ENCODE data around the gene COQ8A.
A peak's percentile ranks its signal among the peaks of the same experiment; 100 is the strongest.

The COQ8A gene

GRCh38 chr1:226940029-226940805, at the start of gene COQ8A:
TSS of gene COQ8A (plus strand) at chr1:226940294. CDS start at chr1:226961386, 21,092 bp downstream.
- DNase-seq (ENCODE audit: low read depth), result peak; percentile 98

GRCh38 chr1:226890331-226891108, 49.6 kb upstream of the COQ8A start:
- DNase-seq (ENCODE audit: low read depth), result no peak

DNA sequence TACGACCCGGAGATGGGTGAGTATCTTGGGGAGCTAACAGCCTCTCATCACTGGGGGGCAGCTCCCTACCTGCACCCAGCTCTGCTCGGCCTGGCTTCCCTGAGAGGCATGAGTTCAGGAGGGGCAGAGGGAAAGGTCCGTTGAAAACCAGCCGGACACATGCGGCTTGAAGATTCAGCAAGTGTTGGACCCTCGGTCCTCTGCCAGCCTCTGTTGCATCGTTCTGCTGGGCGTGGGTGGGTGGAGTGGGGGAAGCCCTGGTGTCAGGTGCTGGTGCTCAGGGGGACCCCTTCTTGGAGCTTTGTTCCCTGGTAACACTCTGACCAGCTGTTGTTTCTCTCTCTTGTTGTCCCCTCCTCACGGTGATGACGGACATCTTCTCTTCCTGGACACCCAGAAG, 48.7 kb upstream of the COQ8A start:
- no peak for DNase-seq (ENCODE audit: low read depth)

GRCh38 chr1:226891846-226892523, 48.1 kb upstream of the COQ8A start:
- DNase-seq (ENCODE audit: low read depth), result no peak

DNA sequence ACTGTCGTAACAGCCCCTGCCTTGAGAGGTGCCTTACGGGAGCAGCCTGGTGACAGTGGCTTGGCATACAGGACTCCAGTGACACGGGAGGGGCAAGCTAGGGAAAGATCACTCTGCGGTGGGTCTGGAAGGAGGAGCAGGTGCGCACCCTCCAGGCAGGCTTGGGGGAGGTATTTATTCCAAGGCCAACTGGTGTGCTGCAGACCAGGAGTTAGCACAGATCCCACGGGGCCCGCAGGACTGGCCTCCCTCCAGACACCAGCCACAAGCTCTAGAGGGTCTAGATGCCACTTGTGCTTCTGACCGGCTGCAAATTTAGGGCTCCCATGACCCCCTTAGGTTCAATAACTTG, 47.6 kb upstream of the COQ8A start:
- no peak for DNase-seq (ENCODE audit: low read depth)

- no peak for DNase-seq (ENCODE audit: low read depth)
Measured at GRCh38 chr1:226893936-226894335, 46.2 kb upstream of the COQ8A start.

GRCh38 chr1:226894826-226895225, 45.3 kb upstream of the COQ8A start:
- DNase-seq (ENCODE audit: low read depth), result no peak

GRCh38 chr1:226895644-226896043, 44.5 kb upstream of the COQ8A start:
- DNase-seq (ENCODE audit: low read depth), result no peak

DNA sequence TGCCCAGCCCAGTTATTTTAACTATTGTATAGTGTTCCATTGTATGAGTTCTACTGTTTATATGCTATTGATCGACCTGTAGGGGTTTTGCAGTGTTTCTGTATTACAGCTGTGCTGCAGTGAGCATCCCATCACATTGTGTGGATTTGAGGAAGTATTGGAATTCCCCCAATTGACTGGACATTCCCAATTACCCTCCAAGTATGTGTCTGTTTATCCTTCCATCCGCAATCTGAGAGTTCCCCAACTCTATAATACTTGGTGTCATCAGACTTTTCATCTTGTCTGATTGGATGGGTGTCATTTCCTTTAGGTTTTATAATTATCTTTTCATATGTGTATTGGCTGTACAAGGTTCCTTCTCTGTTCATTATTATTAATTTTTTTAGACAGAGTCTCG, 41.8 kb upstream of the COQ8A start:
- DNase-seq (ENCODE audit: low read depth), result no peak

DNA sequence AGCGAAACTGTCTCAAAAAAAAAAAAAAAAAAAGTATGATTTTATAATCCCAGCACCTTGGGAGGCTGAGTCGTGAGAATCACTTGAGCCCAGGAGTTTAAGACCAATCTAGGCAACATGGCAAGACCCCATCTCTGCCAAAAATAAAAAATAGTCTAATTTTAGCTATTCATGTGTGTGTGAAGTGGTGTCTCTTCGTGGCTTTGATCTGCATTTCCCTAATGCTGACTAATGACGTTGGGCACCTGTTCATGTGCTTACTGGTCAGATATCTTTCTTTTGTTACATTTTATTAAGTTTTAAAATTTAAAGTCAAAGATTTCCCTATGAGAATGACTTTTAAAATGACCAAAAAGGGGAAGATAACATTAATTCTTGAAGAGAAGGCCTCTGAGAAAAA, 38.7 kb upstream of the COQ8A start:
- no peak for DNase-seq (ENCODE audit: low read depth)

DNA sequence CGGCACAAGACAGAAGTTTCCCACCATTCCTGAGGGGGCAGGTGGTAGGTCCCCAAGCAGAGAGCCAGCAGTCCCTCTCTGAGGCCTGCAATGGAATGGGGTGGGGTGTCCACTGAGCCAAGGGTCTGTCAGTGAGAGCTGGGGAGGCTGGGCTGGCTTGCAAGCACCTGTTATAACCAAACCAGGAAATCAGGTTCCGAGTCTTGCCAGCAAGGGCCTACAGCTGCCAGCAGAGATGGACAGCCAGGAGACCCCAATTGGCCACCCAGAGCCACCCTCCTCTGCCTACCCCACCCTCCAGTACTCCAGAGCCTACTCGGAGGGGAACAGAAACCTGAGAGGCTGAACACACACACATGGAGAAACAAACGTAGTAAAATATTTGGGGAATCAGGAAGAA, 37.5 kb upstream of the COQ8A start:
- DNase-seq (ENCODE audit: low read depth), result no peak

DNA sequence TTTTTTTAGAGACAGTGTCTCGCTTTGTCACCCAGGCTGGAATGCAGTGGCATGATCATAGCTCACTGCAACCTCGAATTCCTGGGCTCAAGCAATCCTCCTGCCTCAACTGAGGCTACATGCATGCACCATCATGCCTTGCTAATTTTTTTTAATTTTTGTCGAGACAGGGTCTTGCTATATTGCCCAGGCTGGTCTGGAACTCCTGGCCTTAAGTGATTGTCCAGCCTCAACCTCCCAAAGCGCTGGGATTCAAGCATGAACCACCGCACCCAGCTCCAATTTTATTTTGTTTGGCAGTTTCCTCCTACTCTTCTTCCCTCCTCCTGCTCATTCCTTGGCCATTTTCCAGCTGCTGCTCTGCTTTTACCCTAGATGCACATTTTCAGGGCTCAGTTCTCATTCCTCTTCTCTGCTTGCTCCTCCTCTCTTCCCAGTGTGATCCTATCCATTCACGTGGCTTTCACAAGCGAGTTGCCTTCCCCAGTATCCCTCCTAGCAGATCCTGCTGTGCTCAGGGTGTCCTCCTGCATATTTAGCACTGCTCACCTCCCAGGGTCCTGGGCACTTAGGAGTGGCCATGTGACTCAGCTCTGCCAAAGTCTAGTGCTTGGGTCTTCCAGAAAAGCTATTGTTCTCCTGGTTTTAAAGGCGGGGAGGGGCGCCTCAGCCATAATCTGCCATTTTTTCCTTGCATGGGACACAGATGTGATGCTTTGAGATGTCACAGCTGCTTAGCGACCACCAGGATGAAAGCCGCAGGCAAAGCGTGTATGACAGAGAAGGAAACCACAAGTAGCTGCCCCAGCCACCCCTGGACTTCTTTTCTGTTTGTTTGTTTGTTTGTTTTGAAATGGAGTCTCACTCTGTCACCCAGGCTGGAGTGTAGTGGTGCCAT, 36.0 kb upstream of the COQ8A start:
- no peak for DNase-seq (ENCODE audit: low read depth)

DNA sequence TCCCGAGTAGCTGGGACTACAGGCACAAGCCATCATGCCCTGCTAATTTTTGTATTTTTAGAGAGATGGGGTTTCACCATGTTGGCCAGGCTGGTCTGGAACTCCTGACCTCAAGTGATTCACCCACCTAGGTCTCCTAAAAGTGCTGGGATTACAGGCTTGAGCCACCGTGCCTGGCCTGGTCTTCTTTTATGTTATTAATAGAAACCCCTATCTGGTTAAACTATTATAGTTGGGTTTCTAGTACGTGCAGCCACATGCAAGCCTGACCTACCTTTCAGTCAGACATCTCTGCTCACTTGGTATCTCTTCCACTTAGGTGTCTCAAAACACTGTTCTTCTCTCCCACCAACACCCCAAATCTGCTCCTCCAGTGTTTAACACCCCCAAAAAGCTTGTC, 35.3 kb upstream of the COQ8A start:
- no peak for DNase-seq (ENCODE audit: low read depth)

GRCh38 chr1:226908419-226908818, 31.7 kb upstream of the COQ8A start:
- no peak for DNase-seq (ENCODE audit: low read depth)

- no peak for DNase-seq (ENCODE audit: low read depth)
Measured at GRCh38 chr1:226908913-226909312, 31.2 kb upstream of the COQ8A start.

- DNase-seq (ENCODE audit: low read depth), result no peak
Measured at GRCh38 chr1:226912587-226913176, 27.4 kb upstream of the COQ8A start.

DNA sequence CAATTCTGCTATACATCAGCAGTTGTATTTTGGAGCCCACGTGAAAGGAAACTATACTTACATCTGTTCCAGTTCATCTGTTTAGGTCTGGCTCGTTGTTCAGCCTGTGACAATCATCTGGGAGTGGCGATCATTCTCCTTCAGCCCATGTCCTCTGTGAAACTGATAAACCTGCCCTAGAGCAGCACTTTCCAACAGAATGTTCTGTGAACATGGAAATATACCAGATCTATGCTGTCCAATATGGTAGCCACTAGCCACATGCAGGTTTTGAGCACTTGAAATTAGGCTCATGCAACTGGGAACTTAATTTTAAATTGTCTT, 24.5 kb upstream of the COQ8A start:
- no peak for DNase-seq (ENCODE audit: low read depth)

- no peak for DNase-seq (ENCODE audit: low read depth)
Measured at GRCh38 chr1:226916497-226916896, 23.6 kb upstream of the COQ8A start.

- no peak for DNase-seq (ENCODE audit: low read depth)
Measured at GRCh38 chr1:226919587-226919986, 20.5 kb upstream of the COQ8A start.

DNA sequence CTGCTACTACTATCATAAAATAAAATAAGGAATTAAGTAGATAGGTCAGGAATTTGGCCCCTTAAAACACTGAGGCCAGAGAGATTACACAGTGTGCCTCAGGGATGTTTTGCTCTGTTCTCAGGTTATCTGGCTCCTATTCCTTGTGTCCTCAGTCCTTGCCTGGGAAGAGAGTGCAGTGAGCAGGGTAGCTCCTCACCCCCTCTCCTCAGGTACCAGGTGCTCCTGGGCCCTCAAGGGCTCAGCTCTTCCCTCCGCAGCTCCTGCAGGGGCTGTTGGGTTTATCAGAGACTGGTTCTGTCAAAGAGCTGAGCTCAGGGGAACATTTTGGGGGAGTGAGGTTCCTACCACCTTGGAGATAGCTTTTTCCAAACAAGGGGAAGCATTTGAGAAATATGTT, 20.1 kb upstream of the COQ8A start:
- no peak for DNase-seq (ENCODE audit: low read depth)

DNA sequence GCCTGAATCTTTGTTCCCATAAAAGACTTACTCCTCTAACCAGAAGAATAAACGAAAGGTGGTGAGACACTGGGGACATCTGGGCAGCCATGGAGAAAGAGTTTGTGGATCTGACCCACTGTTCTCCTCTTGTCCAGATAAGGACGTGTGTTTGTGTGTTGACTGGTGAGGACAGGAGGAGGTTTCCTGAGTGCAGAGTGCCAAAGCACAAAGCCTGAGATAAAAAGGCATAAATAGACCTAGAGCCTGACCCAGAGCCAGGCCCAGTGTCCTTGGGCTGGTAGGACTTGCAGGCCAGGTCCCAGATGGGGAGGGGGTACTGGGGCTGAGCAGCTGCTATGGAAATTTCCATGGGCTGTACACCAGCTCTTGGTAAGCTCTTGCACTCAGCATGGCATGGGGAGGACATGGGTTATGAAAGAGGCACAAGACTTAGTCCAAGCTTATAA, 19.6 kb upstream of the COQ8A start:
- no peak for DNase-seq (ENCODE audit: low read depth)

GRCh38 chr1:226921504-226921903, 18.6 kb upstream of the COQ8A start:
- DNase-seq (ENCODE audit: low read depth), result no peak
